OCI-LY1 (cell line): Measurements from ENCODE around the gene TRIM28.

Experiments
- EZH2 ChIP-seq: fragments of 200-600 bp; sonication (generic), shearing (Covaris generic); IDR thresholded peaks from 2 replicates; pipeline ENCODE4 v1.8.0; 2017; ENCODE audit warnings: borderline replicate concordance, mixed run types, mild to moderate bottlenecking, antibody characterized with exemption, low read length, moderate library complexity, mixed read lengths
- TF ChIP-seq, protein P1 (sequence below): fragments of 200-600 bp; sonication (generic), shearing (Covaris generic); IDR thresholded peaks from 2 replicates; pipeline ENCODE4 v1.5.1; 2017; ENCODE audit warnings: mild to moderate bottlenecking, antibody characterized with exemption, low read length, moderate library complexity, mixed read lengths

DNA sequence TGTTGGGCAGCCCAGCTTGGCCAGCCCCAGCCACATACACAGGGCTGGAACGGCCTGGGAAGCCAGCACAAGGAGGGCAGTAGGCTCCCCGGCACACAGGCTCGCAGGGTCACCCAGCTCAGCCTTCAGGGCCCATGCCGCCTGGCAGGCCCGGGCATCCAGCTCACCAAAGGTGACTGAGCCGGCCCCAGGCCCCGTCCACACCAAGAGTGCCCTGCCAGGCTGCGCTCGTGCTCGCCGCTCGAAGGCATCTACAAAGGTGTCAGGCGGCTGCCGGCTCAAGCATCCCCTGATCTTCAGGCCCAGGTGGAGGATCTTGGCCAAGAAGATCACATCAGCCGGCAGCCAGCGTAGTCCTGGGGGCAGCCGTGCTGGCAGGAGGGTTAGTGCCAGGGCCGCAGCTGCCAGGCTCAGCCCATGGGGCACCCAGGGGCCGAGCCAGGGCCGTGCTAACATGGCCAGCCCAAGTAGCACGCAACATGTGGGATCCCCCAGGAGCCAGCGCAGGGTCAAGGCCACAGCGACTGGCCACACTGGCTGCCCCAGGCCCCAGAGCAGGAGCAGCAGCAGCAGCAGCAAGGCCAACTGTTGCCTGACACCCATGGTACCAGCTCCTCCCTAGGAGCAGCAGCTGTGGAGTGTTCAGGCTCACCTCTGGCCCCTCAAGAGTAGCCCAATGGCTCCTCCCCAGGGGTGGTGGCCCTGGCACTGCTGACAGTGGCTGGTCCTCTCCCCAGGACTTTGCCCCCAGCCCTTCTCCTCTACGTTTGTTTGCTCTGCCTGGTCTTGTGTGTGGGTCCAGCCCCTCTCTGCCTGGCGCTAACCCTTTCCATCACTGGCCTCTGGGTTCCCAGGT, 32.3 kb upstream of the TRIM28 start, which contains the start of gene SLC27A5:
- TF ChIP-seq, protein P1, sequence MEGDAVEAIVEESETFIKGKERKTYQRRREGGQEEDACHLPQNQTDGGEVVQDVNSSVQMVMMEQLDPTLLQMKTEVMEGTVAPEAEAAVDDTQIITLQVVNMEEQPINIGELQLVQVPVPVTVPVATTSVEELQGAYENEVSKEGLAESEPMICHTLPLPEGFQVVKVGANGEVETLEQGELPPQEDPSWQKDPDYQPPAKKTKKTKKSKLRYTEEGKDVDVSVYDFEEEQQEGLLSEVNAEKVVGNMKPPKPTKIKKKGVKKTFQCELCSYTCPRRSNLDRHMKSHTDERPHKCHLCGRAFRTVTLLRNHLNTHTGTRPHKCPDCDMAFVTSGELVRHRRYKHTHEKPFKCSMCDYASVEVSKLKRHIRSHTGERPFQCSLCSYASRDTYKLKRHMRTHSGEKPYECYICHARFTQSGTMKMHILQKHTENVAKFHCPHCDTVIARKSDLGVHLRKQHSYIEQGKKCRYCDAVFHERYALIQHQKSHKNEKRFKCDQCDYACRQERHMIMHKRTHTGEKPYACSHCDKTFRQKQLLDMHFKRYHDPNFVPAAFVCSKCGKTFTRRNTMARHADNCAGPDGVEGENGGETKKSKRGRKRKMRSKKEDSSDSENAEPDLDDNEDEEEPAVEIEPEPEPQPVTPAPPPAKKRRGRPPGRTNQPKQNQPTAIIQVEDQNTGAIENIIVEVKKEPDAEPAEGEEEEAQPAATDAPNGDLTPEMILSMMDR: no peak
- TF ChIP-seq EZH2: no peak
